H1 (cell line): ENCODE data around the gene TMIGD3. TPM values are rescaled to one million over a fixed set of nuclear protein-coding genes. Genes with fewer than 3 reads are reported as not detected.

ENCODE experiments used
- CTCF ChIA-PET: fragments of 300-600 bp; sonication (Branson Sonifier 250); formaldehyde crosslinking; loops from one replicate; lab custom pipeline; 2021; ENCODE audit not compliant: partially characterized antibody; lab: Charles Lee
- POLR2A ChIA-PET: fragments of 300-600 bp; sonication (Branson Sonifier 250); formaldehyde crosslinking; loops from one replicate; lab custom pipeline; 2021; ENCODE audit warnings: inconsistent platforms; ENCODE audit not compliant: partially characterized antibody; lab: Charles Lee
- DNase-seq, 2 experiments: peaks; one replicate each; pipeline versions ENCODE4 v3.0.0 to v3.0.0-alpha.2; 2010 to 2022; ENCODE audit warnings: low spot score in 2 of 2, low read depth in 1 of 2, mixed read lengths in 1 of 2
- FAIRE-seq: peaks from 2 replicates; lab custom pipeline; 2011; peaks lifted over from hg19 to GRCh38; lab: Jason Lieb, UNC
- H2AFZ ChIP-seq: 2 replicates; pipeline ENCODE4 v1.8.1; 2012; ENCODE audit warnings: low read length, inconsistent platforms
- H2AK5ac ChIP-seq: 2 replicates; pipeline ENCODE4 v1.6.1; 2013; ENCODE audit warnings: low read depth, low read length
- H2BK120ac ChIP-seq: replicated peaks from 2 replicates; pipeline ENCODE3; 2013; ENCODE audit warnings: low read depth, low read length, inconsistent platforms
- H2BK12ac ChIP-seq: 2 replicates; pipeline ENCODE4 v1.6.1; 2013; ENCODE audit warnings: low read depth, low read length
- H2BK15ac ChIP-seq: 2 replicates; pipeline ENCODE4 v1.6.1; 2013; ENCODE audit warnings: low read length
- H2BK20ac ChIP-seq: 2 replicates; pipeline ENCODE4 v1.6.1; 2013; ENCODE audit warnings: low read length
- H2BK5ac ChIP-seq: 2 replicates; pipeline ENCODE4 v1.6.1; 2013; ENCODE audit warnings: low read depth, low read length
- H3K14ac ChIP-seq: 2 replicates; pipeline ENCODE4 v1.6.1; 2013; ENCODE audit warnings: inconsistent platforms; ENCODE audit not compliant: insufficient read length
- H3K18ac ChIP-seq: 2 replicates; pipeline ENCODE4 v1.6.1; 2013; ENCODE audit warnings: low read length; ENCODE audit errors: extremely low read depth
- H3K23ac ChIP-seq: 2 replicates; pipeline ENCODE4 v1.6.1; 2013; ENCODE audit warnings: inconsistent platforms; ENCODE audit not compliant: insufficient read length
- H3K23me2 ChIP-seq: 2 replicates; pipeline ENCODE4 v1.6.1; 2013; ENCODE audit warnings: low read depth, low read length
- H3K27ac ChIP-seq: 2 replicates; pipeline ENCODE4 v1.6.1; 2011; ENCODE audit warnings: low read depth, low read length, inconsistent platforms
- H3K27me3 ChIP-seq, 4 experiments: replicated peaks in 1 of 4; 1 replicate in 1 of 4; 2 replicates in 3 of 4; pipeline versions ENCODE4 v1.6.1 to v1.8.1; 2011 to 2013; ENCODE audit warnings: low read length in 3 of 4, mild to moderate bottlenecking in 3 of 4, inconsistent platforms in 2 of 4, mixed read lengths in 2 of 4, moderate library complexity in 1 of 4; ENCODE audit not compliant: control insufficient read depth in 3 of 4, insufficient read depth in 3 of 4; ENCODE audit errors: extremely low read depth in 1 of 4
- H3K36me3 ChIP-seq, 4 experiments: 2 replicates each; pipeline versions ENCODE4 v1.6.1 to v1.8.1; 2011 to 2013; ENCODE audit warnings: mild to moderate bottlenecking in 4 of 4, low read length in 3 of 4, moderate library complexity in 2 of 4, control low read depth in 1 of 4, inconsistent platforms in 1 of 4; ENCODE audit not compliant: insufficient read depth in 4 of 4, control insufficient read depth in 2 of 4
- H3K4ac ChIP-seq: replicated peaks from 2 replicates; pipeline ENCODE3; 2013; ENCODE audit warnings: low read length, low read depth, mixed read lengths, inconsistent platforms; ENCODE audit not compliant: insufficient read length
- H3K4me1 ChIP-seq, 4 experiments: replicated peaks in 1 of 4; 1 replicate in 1 of 4; 2 replicates in 3 of 4; pipeline versions ENCODE4 v1.6.1 to v1.8.1; 2011 to 2013; ENCODE audit warnings: low read length in 3 of 4, inconsistent platforms in 2 of 4, mixed read lengths in 1 of 4; ENCODE audit not compliant: insufficient read depth in 4 of 4, control insufficient read depth in 3 of 4
- H3K4me2 ChIP-seq, 2 experiments: 2 replicates each; pipeline versions ENCODE4 v1.6.1 to v1.8.1; 2011 to 2013; ENCODE audit warnings: low read depth in 2 of 2, low read length in 2 of 2, control low read depth in 1 of 2, inconsistent platforms in 1 of 2, mild to moderate bottlenecking in 1 of 2; ENCODE audit not compliant: insufficient read depth in 1 of 2
- H3K4me3 ChIP-seq, 4 experiments: fragments of 200-600, 300-600 bp in 1 of 4; sonication (generic), shearing (Covaris generic), sonication (Bioruptor Twin) in 1 of 4; 2 replicates each; pipeline versions ENCODE4 v1.5.1 to v1.8.1; 2011 to 2016; ENCODE audit warnings: low read length in 4 of 4, low read depth in 3 of 4, control low read depth in 2 of 4, inconsistent platforms in 2 of 4, mild to moderate bottlenecking in 2 of 4, mixed read lengths in 1 of 4, moderate library complexity in 1 of 4; ENCODE audit not compliant: insufficient read depth in 2 of 4; ENCODE audit errors: extremely low read depth in 1 of 4
- H3K56ac ChIP-seq: replicated peaks from 2 replicates; pipeline ENCODE3; 2013; ENCODE audit warnings: low read depth, mild to moderate bottlenecking, mixed read lengths, low read length, inconsistent platforms; ENCODE audit not compliant: insufficient read length
- H3K79me1 ChIP-seq: 2 replicates; pipeline ENCODE4 v1.6.1; 2013; ENCODE audit warnings: low read depth, low read length, control low read depth
- H3K79me2 ChIP-seq, 2 experiments: 2 replicates each; pipeline versions ENCODE4 v1.6.1 to v1.8.1; 2012 to 2013; ENCODE audit warnings: low read length in 2 of 2, mild to moderate bottlenecking in 2 of 2, inconsistent platforms in 1 of 2; ENCODE audit not compliant: insufficient read depth in 2 of 2, control insufficient read depth in 1 of 2
- H3K9ac ChIP-seq, 4 experiments: replicated peaks in 1 of 4; 1 replicate in 1 of 4; 2 replicates in 3 of 4; pipeline versions ENCODE4 v1.6.1 to v1.8.1; 2011 to 2013; ENCODE audit warnings: low read depth in 3 of 4, low read length in 3 of 4, control low read depth in 2 of 4, mild to moderate bottlenecking in 2 of 4, moderate library complexity in 2 of 4, inconsistent platforms in 1 of 4; ENCODE audit errors: extremely low read depth in 1 of 4
- H3K9me3 ChIP-seq, 2 experiments: 2 replicates each; pipeline versions ENCODE4 v1.6.1 to v1.8.1; 2012 to 2013; ENCODE audit warnings: mild to moderate bottlenecking in 2 of 2, moderate library complexity in 2 of 2, control low read depth in 1 of 2, inconsistent platforms in 1 of 2, low read depth in 1 of 2, low read length in 1 of 2, mixed read lengths in 1 of 2; ENCODE audit not compliant: insufficient read depth in 2 of 2
- H4K20me1 ChIP-seq, 2 experiments: replicated peaks in 1 of 2; 2 replicates each; pipeline versions ENCODE3 to v1.8.1; 2011 to 2013; ENCODE audit warnings: inconsistent platforms in 2 of 2, low read length in 2 of 2, mild to moderate bottlenecking in 1 of 2; ENCODE audit not compliant: insufficient read depth in 2 of 2, control insufficient read depth in 1 of 2
- H4K5ac ChIP-seq: 2 replicates; pipeline ENCODE4 v1.6.1; 2013; ENCODE audit warnings: low read length, low read depth, mixed read lengths, inconsistent platforms; ENCODE audit not compliant: insufficient read length
- H4K8ac ChIP-seq: 2 replicates; pipeline ENCODE4 v1.8.0; 2013; ENCODE audit warnings: mild to moderate bottlenecking, moderate library complexity, low read length, inconsistent platforms; ENCODE audit not compliant: insufficient read depth; ENCODE audit errors: extremely low read depth
- H4K91ac ChIP-seq: replicated peaks from 2 replicates; pipeline ENCODE3; 2013; ENCODE audit warnings: low read length, mixed read lengths, inconsistent platforms; ENCODE audit not compliant: insufficient read length
- BACH1 ChIP-seq: IDR thresholded peaks from 2 replicates; pipeline ENCODE4 v1.6.1; 2012; ENCODE audit warnings: low read length, improper control_type of control experiment
- CBX5 ChIP-seq: fragments of 300-800, 300-1000 bp; sonication (generic); IDR thresholded peaks from 2 replicates; pipeline ENCODE4 v1.7.1; 2016; ENCODE audit warnings: antibody characterized with exemption, low read length, low read depth
- CREB1 ChIP-seq: IDR thresholded peaks from 2 replicates; pipeline ENCODE4 v1.6.1; 2012; ENCODE audit warnings: inconsistent platforms
- JUN ChIP-seq: IDR thresholded peaks from 2 replicates; pipeline ENCODE4 v1.6.1; 2011; ENCODE audit warnings: low read depth, mild to moderate bottlenecking, improper control_type of control experiment, low read length
- KDM4A ChIP-seq: IDR thresholded peaks from one replicate; pipeline ENCODE4 v1.7.1; 2012; ENCODE audit warnings: low read depth, mild to moderate bottlenecking, moderate library complexity, low read length, inconsistent platforms; ENCODE audit not compliant: severe bottlenecking
- WGBS, 2 experiments: shearing (Covaris generic) in 1 of 2; methylation state at CpG; one replicate each; pipeline versions ENCODE4 v1.1.6 to v1.1.7; 2013 to 2015; ENCODE audit warnings: low lambda C conversion rate in 2 of 2, mixed read lengths in 2 of 2, inconsistent platforms in 1 of 2, low coverage in 1 of 2, missing lambda C conversion rate in 1 of 2; ENCODE audit not compliant: insufficient replicate concordance in 2 of 2, insufficient coverage in 1 of 2, insufficient read length in 1 of 2; ENCODE audit errors: extremely low coverage in 1 of 2, missing lambda C conversion rate in 1 of 2; 5-methylcytosine and 5-hydroxymethylcytosine counted together
- polyA plus RNA-seq, 7 experiments: library from polyadenylated mRNA; depleted of rRNA in 3 of 7; stranded (reverse) in 5 of 7; unstranded in 2 of 7; fragments of >200 nt in 5 of 7; fragments of 200-250 nt in 2 of 7; gene quantifications; 1 replicate in 5 of 7; 2 replicates in 1 of 7; 4 replicates in 1 of 7; pipeline versions ENCODE4 v1.2.1 to v1.2.3, GENCODE V29; 2011 to 2013; ENCODE audit warnings: missing spikeins in 2 of 7, mixed read lengths in 2 of 7
- total RNA-seq: library from RNA; stranded (reverse); fragmentation: NEBNext Ultra II Directional; extraction: Animal tissue kit (Norgen Biotek cat#: 25700); gene quantifications from 2 replicates; pipeline ENCODE4 v1.2.1, GENCODE V29; 2021

Gene TMIGD3
- total and polyA plus RNA-seq, 2 of the 8 experiments (the other 6 are each of a cell fraction or from before 2014, with no cell fraction given), result not detected

GRCh38 chr1:111488669-111489068, 14.8 kb downstream of the TMIGD3 start:
- Histone ChIP-seq H3K4ac (no peak overlapping the region), H2BK120ac (no peak overlapping the region), H3K18ac (no peak overlapping the region), H2AK5ac (no peak overlapping the region), H3K27ac (no peak overlapping the region), H3K56ac (no peak overlapping the region), H4K8ac (0 out of 2 replicates have a peak overlapping the region, but pooled peaks have one; percentile 76), H3K4me2 (no peak overlapping the region), H2BK15ac (peak overlapping the region; percentile 54; the same call in 1 of the 2 replicates), H3K23me2 (no peaks in the 10 kb centered on the region), H3K9me3 (no peaks in the 10 kb centered on the region), H3K4me1 (no peaks in the 10 kb centered on the region), H3K23ac (no peak overlapping the region), H4K91ac (no peak overlapping the region), H3K79me1 (no peaks in the 10 kb centered on the region), H3K14ac (no peak overlapping the region), H3K36me3 (no peaks in the 10 kb centered on the region), H3K9ac (no peak overlapping the region), H2AFZ (no peak overlapping the region), H3K79me2 (no peaks in the 10 kb centered on the region), H2BK12ac (no peak overlapping the region), H3K27me3 (no peaks in the 10 kb centered on the region), H3K4me3 (no peak overlapping the region), H2BK20ac (no peak overlapping the region), H4K5ac (no peak overlapping the region), H2BK5ac (no peak overlapping the region), H4K20me1 (no peaks in the 10 kb centered on the region)
- DNase-seq (no peak), FAIRE-seq (no peak)
- TF ChIP-seq BACH1, result no peak
- no peak for TF ChIP-seq KDM4A
- TF ChIP-seq CBX5, result no peak
- no peak for TF ChIP-seq CREB1
- TF ChIP-seq JUN, result no peak
- 86% methylated on average over 9 of the region's 9 CpGs; no CpG with 5 or more reads in 1 of the 2 experiments for WGBS, 2 experiments
- POLR2A ChIA-PET, result no interaction called here
- CTCF ChIA-PET, result interaction anchor here (0.6 to 1.7 kb wide), 3 partner anchors 20 to 463 kb away, joined by 3 to 4 read pairs (median 3); no protein-coding TSS in a partner anchor
